ENCODE measurements around the gene COL5A1.
A peak's percentile ranks its signal among the peaks of the same experiment; 100 is the strongest.

COL5A1 gene

GRCh38 chr9:134655586-134656333 lies 14.2 kb downstream of the COL5A1 start:
- Histone ChIP-seq H3K9ac (ENCODE audit: insufficient read length, low read depth) (no peak overlapping the region), H3K36me3 (ENCODE audit: insufficient read depth, insufficient read length, low read length) (peaks cover 76% of the 10 kb centered on the region), H3K4me1 (ENCODE audit: insufficient read depth, insufficient read length) (peaks cover 8% of the 10 kb centered on the region), H3K9me3 (ENCODE audit: insufficient read depth, low read length) (peaks cover 15% of the 10 kb centered on the region; the same call in 1 of the 2 replicates), H3K4me3 (ENCODE audit: insufficient read length, low read depth) (no peak overlapping the region), H3K27me3 (ENCODE audit: insufficient read depth, insufficient read length) (no peaks in the 10 kb centered on the region)
- no peak for DNase-seq (ENCODE audit: low read depth, low spot score)
- no peak for TF ChIP-seq YY1 (IDR thresholded peaks at IDR 0.05; ENCODE audit: insufficient read depth, insufficient read length)
- TF ChIP-seq SUZ12 (IDR thresholded peaks at IDR 0.05; ENCODE audit: extremely low read depth, insufficient read depth, insufficient read length) = no peak
- no peak for TF ChIP-seq ZNF274 (IDR thresholded peaks at IDR 0.05; ENCODE audit: low read depth, low read length)

- H3K9me3 ChIP-seq (ENCODE audit: insufficient read depth, low read length) = peaks cover 22% of the 10 kb centered on the region; the same call in 1 of the 2 replicates
- H3K36me3 ChIP-seq (ENCODE audit: insufficient read depth, insufficient read length, low read length) = peaks cover 76% of the 10 kb centered on the region
- peaks cover 8% of the 10 kb centered on the region for H3K4me1 ChIP-seq (ENCODE audit: insufficient read depth, insufficient read length)
- H3K4me3 ChIP-seq (ENCODE audit: insufficient read length, low read depth) = no peak overlapping the region
- no peaks in the 10 kb centered on the region for H3K27me3 ChIP-seq (ENCODE audit: insufficient read depth, insufficient read length)
- H3K9ac ChIP-seq (ENCODE audit: insufficient read length, low read depth) = no peak overlapping the region
- TF ChIP-seq SUZ12 (IDR thresholded peaks at IDR 0.05; ENCODE audit: extremely low read depth, insufficient read depth, insufficient read length) (no peak), YY1 (IDR thresholded peaks at IDR 0.05; ENCODE audit: insufficient read depth, insufficient read length) (no peak), ZNF274 (IDR thresholded peaks at IDR 0.05; ENCODE audit: low read depth, low read length) (no peak)
- DNase-seq (ENCODE audit: low read depth, low spot score) = no peak
These were observed 14.9 kb downstream of the COL5A1 start for GRCh38 chr9:134656334-134657006.

- DNase-seq (ENCODE audit: low read depth, low spot score) = no peak
- TF ChIP-seq SUZ12 (IDR thresholded peaks at IDR 0.05; ENCODE audit: extremely low read depth, insufficient read depth, insufficient read length) = no peak
- no peak for TF ChIP-seq ZNF274 (IDR thresholded peaks at IDR 0.05; ENCODE audit: low read depth, low read length)
- TF ChIP-seq YY1 (IDR thresholded peaks at IDR 0.05; ENCODE audit: insufficient read depth, insufficient read length) = no peak
These were observed 16.2 kb downstream of the COL5A1 start for GRCh38 chr9:134657666-134658377.

GRCh38 chr9:134658378-134658955 lies 16.9 kb downstream of the COL5A1 start:
- no peak for TF ChIP-seq SUZ12 (IDR thresholded peaks at IDR 0.05; ENCODE audit: extremely low read depth, insufficient read depth, insufficient read length)
- no peak for TF ChIP-seq ZNF274 (IDR thresholded peaks at IDR 0.05; ENCODE audit: low read depth, low read length)
- no peak for TF ChIP-seq YY1 (IDR thresholded peaks at IDR 0.05; ENCODE audit: insufficient read depth, insufficient read length)
- H3K36me3 ChIP-seq (ENCODE audit: insufficient read depth, insufficient read length, low read length) = peaks cover 76% of the 10 kb centered on the region
- no peak for DNase-seq (ENCODE audit: low read depth, low spot score)
- no peak overlapping the region for H3K4me3 ChIP-seq (ENCODE audit: insufficient read length, low read depth)
- H3K9ac ChIP-seq (ENCODE audit: insufficient read length, low read depth) = peak overlapping the region; percentile 71
- H3K4me1 ChIP-seq (ENCODE audit: insufficient read depth, insufficient read length) = peaks cover 11% of the 10 kb centered on the region
- no peaks in the 10 kb centered on the region for H3K27me3 ChIP-seq (ENCODE audit: insufficient read depth, insufficient read length)
- peaks cover 23% of the 10 kb centered on the region; the same call in 1 of the 2 replicates for H3K9me3 ChIP-seq (ENCODE audit: insufficient read depth, low read length)

More at GRCh38 chr9:134657666-134658377, 16.2 kb downstream of the COL5A1 start:
- Histone ChIP-seq H3K4me3 (ENCODE audit: insufficient read length, low read depth) (no peak overlapping the region), H3K36me3 (ENCODE audit: insufficient read depth, insufficient read length, low read length) (peaks cover 76% of the 10 kb centered on the region), H3K27me3 (ENCODE audit: insufficient read depth, insufficient read length) (no peaks in the 10 kb centered on the region), H3K9ac (ENCODE audit: insufficient read length, low read depth) (peak overlapping the region; percentile 71), H3K9me3 (ENCODE audit: insufficient read depth, low read length) (peaks cover 23% of the 10 kb centered on the region; the same call in 1 of the 2 replicates), H3K4me1 (ENCODE audit: insufficient read depth, insufficient read length) (peaks cover 11% of the 10 kb centered on the region)

DNA sequence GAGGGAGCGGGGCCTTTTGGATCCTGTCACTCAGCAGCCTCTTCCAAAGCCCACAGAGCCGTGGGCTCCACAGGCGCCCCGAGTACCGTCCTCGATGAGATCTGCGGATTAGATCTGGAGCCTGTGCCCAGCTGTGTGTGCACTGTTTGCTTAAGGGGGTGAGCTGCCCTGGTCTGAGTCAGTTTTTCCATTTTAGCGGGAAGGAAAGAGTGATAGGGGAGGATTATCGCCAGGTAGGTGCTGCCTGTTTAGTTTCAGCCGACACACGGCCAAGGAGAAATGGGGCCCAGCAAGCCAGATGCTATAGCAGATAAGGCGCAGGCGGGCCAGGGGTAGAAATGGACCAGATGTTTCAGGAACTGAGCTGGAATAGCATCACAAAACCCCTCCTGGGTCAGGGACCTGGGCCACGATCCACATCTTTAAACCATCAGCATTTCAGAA lies 18.1 kb downstream of the COL5A1 start:
- Histone ChIP-seq H3K9ac (ENCODE audit: insufficient read length, low read depth) (no peak overlapping the region), H3K27me3 (ENCODE audit: insufficient read depth, insufficient read length) (no peaks in the 10 kb centered on the region), H3K9me3 (ENCODE audit: insufficient read depth, low read length) (peaks cover 23% of the 10 kb centered on the region; the same call in 1 of the 2 replicates), H3K4me3 (ENCODE audit: insufficient read length, low read depth) (no peak overlapping the region), H3K4me1 (ENCODE audit: insufficient read depth, insufficient read length) (peaks cover 11% of the 10 kb centered on the region), H3K36me3 (ENCODE audit: insufficient read depth, insufficient read length, low read length) (peaks cover 78% of the 10 kb centered on the region)
- no peak for DNase-seq (ENCODE audit: low read depth, low spot score)
- no peak for TF ChIP-seq ZNF274 (IDR thresholded peaks at IDR 0.05; ENCODE audit: low read depth, low read length)
- TF ChIP-seq YY1 (IDR thresholded peaks at IDR 0.05; ENCODE audit: insufficient read depth, insufficient read length) = no peak
- no peak for TF ChIP-seq SUZ12 (IDR thresholded peaks at IDR 0.05; ENCODE audit: extremely low read depth, insufficient read depth, insufficient read length)

- Histone ChIP-seq H3K36me3 (ENCODE audit: insufficient read depth, insufficient read length, low read length) (peaks cover 79% of the 10 kb centered on the region), H3K9me3 (ENCODE audit: insufficient read depth, low read length) (peaks cover 23% of the 10 kb centered on the region; the same call in 1 of the 2 replicates), H3K9ac (ENCODE audit: insufficient read length, low read depth) (no peak overlapping the region), H3K4me3 (ENCODE audit: insufficient read length, low read depth) (no peak overlapping the region), H3K4me1 (ENCODE audit: insufficient read depth, insufficient read length) (peaks cover 11% of the 10 kb centered on the region), H3K27me3 (ENCODE audit: insufficient read depth, insufficient read length) (no peaks in the 10 kb centered on the region)
- no peak for DNase-seq (ENCODE audit: low read depth, low spot score)
- TF ChIP-seq ZNF274 (IDR thresholded peaks at IDR 0.05; ENCODE audit: low read depth, low read length) (no peak), YY1 (IDR thresholded peaks at IDR 0.05; ENCODE audit: insufficient read depth, insufficient read length) (no peak), SUZ12 (IDR thresholded peaks at IDR 0.05; ENCODE audit: extremely low read depth, insufficient read depth, insufficient read length) (no peak)
These were observed 18.8 kb downstream of the COL5A1 start for GRCh38 chr9:134660407-134660806.
